ENCODE data around the gene ERAS.
"Not testable (repeated sequence)": the region's sequence is repeated elsewhere in the genome, so short reads cannot be mapped to it uniquely, and the experiment has no call there.

The ERAS gene

GRCh38 chrX:48835524-48836329 lies 9.4 kb downstream of the ERAS start, which contains the start of gene PCSK1N:
Gene PCSK1N (minus strand): TSS chrX:48835610. CDS start chrX:48835532, 78 bp downstream.
- peak; percentile 73 to 81 for DNase-seq

GRCh38 chrX:48839686-48840085 lies 13.4 kb downstream of the ERAS start:
- no peak for DNase-seq

- no peak for DNase-seq
These were observed 22.5 kb downstream of the ERAS start for GRCh38 chrX:48848847-48849246.

- DNase-seq: no peak
These were observed 26.5 kb downstream of the ERAS start for GRCh38 chrX:48852857-48853256.

GRCh38 chrX:48853494-48853893 lies 27.2 kb downstream of the ERAS start:
- DNase-seq: not testable (repeated sequence)

- not testable (repeated sequence) for DNase-seq
These were observed 27.9 kb downstream of the ERAS start for GRCh38 chrX:48854121-48854804.

GRCh38 chrX:48854898-48855297 lies 28.6 kb downstream of the ERAS start:
- DNase-seq: no peak

- DNase-seq: no peak
These were observed 37.9 kb downstream of the ERAS start for GRCh38 chrX:48864210-48864609.

GRCh38 chrX:48872017-48872416 lies 45.7 kb downstream of the ERAS start:
- not testable (repeated sequence) for DNase-seq

- DNase-seq: not testable (repeated sequence)
These were observed 50.6 kb downstream of the ERAS start for GRCh38 chrX:48876944-48877343.
